Central memory CD8-positive, alpha-beta T cell (primary cell): ENCODE data around the gene UMAD1.
A peak's percentile ranks its signal among the peaks of the same experiment; 100 is the strongest.

Source experiments
- ATAC-seq: fragments of 150-1000 bp; cut with Tn5 transposase; replicated peaks from 2 replicates; pipeline ENCODE4 v1.10.0; 2022; ENCODE audit warnings: mild to moderate bottlenecking, moderate FRiP score, moderate number of reproducible peaks; ENCODE audit not compliant: poor library complexity, severe bottlenecking; ENCODE audit errors: extremely low read depth
- DNase-seq, 2 donors: peaks; one replicate each; pipeline ENCODE4 v3.0.0; 2021; ENCODE audit warnings: low spot score in 2 of 2
- H3K27ac Mint-ChIP-seq: one replicate; pipeline ENCODE4 v1.8.0; 2022; ENCODE audit warnings: low read depth, mild to moderate bottlenecking, moderate library complexity, mixed read lengths
- H3K27me3 Mint-ChIP-seq: one replicate; pipeline ENCODE4 v1.8.0; 2022; ENCODE audit warnings: mixed read lengths
- H3K36me3 Mint-ChIP-seq: one replicate; pipeline ENCODE4 v1.8.0; 2022; ENCODE audit warnings: mild to moderate bottlenecking, moderate library complexity, mixed read lengths; ENCODE audit not compliant: insufficient read depth
- H3K4me1 Mint-ChIP-seq: one replicate; pipeline ENCODE4 v1.8.0; 2022; ENCODE audit warnings: mixed read lengths
- H3K4me3 Mint-ChIP-seq: one replicate; pipeline ENCODE4 v1.8.0; 2022; ENCODE audit warnings: mild to moderate bottlenecking, moderate library complexity, mixed read lengths
- H3K9me3 Mint-ChIP-seq: one replicate; pipeline ENCODE4 v1.8.0; 2022; ENCODE audit warnings: mixed read lengths

Gene UMAD1

GRCh38 chr7:7628476-7628875 is 12.1 kb upstream of the UMAD1 start:
- Mint-ChIP-seq H3K4me1 (no peaks in the 10 kb centered on the region), H3K27me3 (no peaks in the 10 kb centered on the region), H3K36me3 (no peaks in the 10 kb centered on the region), H3K9me3 (no peaks in the 10 kb centered on the region), H3K27ac (no peak overlapping the region), H3K4me3 (no peak overlapping the region)
- DNase-seq (no peak), ATAC-seq (no peak)

GRCh38 chr7:7630626-7631329 is 9.8 kb upstream of the UMAD1 start:
- Mint-ChIP-seq H3K9me3 (no peaks in the 10 kb centered on the region), H3K4me3 (no peak overlapping the region)

GRCh38 chr7:7639421-7639820 is 1.1 kb upstream of the UMAD1 start:
- H3K9me3 Mint-ChIP-seq = no peaks in the 10 kb centered on the region
- peak overlapping the region; percentile 96 for H3K27ac Mint-ChIP-seq
- H3K4me3 Mint-ChIP-seq = peak overlapping the region; percentile 95
- peaks cover 31% of the 10 kb centered on the region for H3K36me3 Mint-ChIP-seq
- no peaks in the 10 kb centered on the region for H3K27me3 Mint-ChIP-seq
- peaks cover 34% of the 10 kb centered on the region for H3K4me1 Mint-ChIP-seq
- DNase-seq (peak in 1 of 2 donors; percentile 10), ATAC-seq (no peak)

More at GRCh38 chr7:7630626-7631329, 9.8 kb upstream of the UMAD1 start:
- Mint-ChIP-seq H3K36me3 (peaks cover under 1% of the 10 kb centered on the region), H3K27ac (no peak overlapping the region), H3K27me3 (no peaks in the 10 kb centered on the region), H3K4me1 (no peaks in the 10 kb centered on the region)
- DNase-seq (no peak), ATAC-seq (no peak)

- ATAC-seq (peak; percentile 49), DNase-seq (peak in 1 of 2 donors; percentile 56)
- H3K9me3 Mint-ChIP-seq = no peaks in the 10 kb centered on the region
- H3K27me3 Mint-ChIP-seq = no peaks in the 10 kb centered on the region
- H3K27ac Mint-ChIP-seq = peak overlapping the region; percentile 96
- peaks cover 38% of the 10 kb centered on the region for H3K4me1 Mint-ChIP-seq
- peak overlapping the region; percentile 95 for H3K4me3 Mint-ChIP-seq
- H3K36me3 Mint-ChIP-seq = peaks cover 33% of the 10 kb centered on the region
Observed at GRCh38 chr7:7639847-7640220, 718 bp upstream of the UMAD1 start.

GRCh38 chr7:7641129-7641663 is 644 bp downstream of the UMAD1 start:
- H3K27me3 Mint-ChIP-seq = no peaks in the 10 kb centered on the region
- peaks cover 33% of the 10 kb centered on the region for H3K36me3 Mint-ChIP-seq
- peak overlapping the region; percentile 96 for H3K27ac Mint-ChIP-seq
- H3K4me3 Mint-ChIP-seq = peak overlapping the region; percentile 95
- ATAC-seq (peak; percentile 11), DNase-seq (no peak)
- H3K9me3 Mint-ChIP-seq = no peaks in the 10 kb centered on the region
- peaks cover 42% of the 10 kb centered on the region for H3K4me1 Mint-ChIP-seq

GRCh38 chr7:7642081-7642480 is 1.5 kb downstream of the UMAD1 start:
- no peak for DNase-seq
- peaks cover 42% of the 10 kb centered on the region for H3K4me1 Mint-ChIP-seq
- ATAC-seq = no peak
- H3K4me3 Mint-ChIP-seq = peak overlapping the region; percentile 95
- H3K36me3 Mint-ChIP-seq = peaks cover 33% of the 10 kb centered on the region
- no peaks in the 10 kb centered on the region for H3K9me3 Mint-ChIP-seq
- H3K27me3 Mint-ChIP-seq = no peaks in the 10 kb centered on the region
- no peak overlapping the region for H3K27ac Mint-ChIP-seq

GRCh38 chr7:7647495-7648036 is 7.0 kb downstream of the UMAD1 start:
- no peaks in the 10 kb centered on the region for H3K9me3 Mint-ChIP-seq
- H3K27ac Mint-ChIP-seq = no peak overlapping the region
- H3K4me1 Mint-ChIP-seq = peaks cover 42% of the 10 kb centered on the region
- peaks cover 10% of the 10 kb centered on the region for H3K36me3 Mint-ChIP-seq
- no peak overlapping the region for H3K4me3 Mint-ChIP-seq
- H3K27me3 Mint-ChIP-seq = no peaks in the 10 kb centered on the region
- DNase-seq = no peak
- no peak for ATAC-seq

GRCh38 chr7:7650682-7651206 is 10.2 kb downstream of the UMAD1 start:
- no peak overlapping the region for H3K4me3 Mint-ChIP-seq
- no peaks in the 10 kb centered on the region for H3K27me3 Mint-ChIP-seq
- H3K36me3 Mint-ChIP-seq = peaks cover 2% of the 10 kb centered on the region
- peak overlapping the region; percentile 32 for H3K27ac Mint-ChIP-seq
- H3K4me1 Mint-ChIP-seq = peaks cover 40% of the 10 kb centered on the region
- no peak for ATAC-seq
- no peak for DNase-seq
- no peaks in the 10 kb centered on the region for H3K9me3 Mint-ChIP-seq

- H3K27ac Mint-ChIP-seq = peak overlapping the region; percentile 38
- peaks cover 38% of the 10 kb centered on the region for H3K4me1 Mint-ChIP-seq
- no peak for ATAC-seq
Observed at GRCh38 chr7:7651479-7651878, 10.9 kb downstream of the UMAD1 start.

GRCh38 chr7:7652798-7653540 is 12.4 kb downstream of the UMAD1 start:
- peaks cover 2% of the 10 kb centered on the region for H3K9me3 Mint-ChIP-seq
- DNase-seq = no peak
- no peak overlapping the region for H3K4me3 Mint-ChIP-seq
- H3K4me1 Mint-ChIP-seq = peaks cover 46% of the 10 kb centered on the region
- no peaks in the 10 kb centered on the region for H3K36me3 Mint-ChIP-seq
- ATAC-seq = no peak
- no peaks in the 10 kb centered on the region for H3K27me3 Mint-ChIP-seq
- no peak overlapping the region for H3K27ac Mint-ChIP-seq

More at GRCh38 chr7:7651479-7651878, 10.9 kb downstream of the UMAD1 start:
- no peak overlapping the region for H3K4me3 Mint-ChIP-seq
- DNase-seq = no peak
- peaks cover 1% of the 10 kb centered on the region for H3K36me3 Mint-ChIP-seq
- no peaks in the 10 kb centered on the region for H3K9me3 Mint-ChIP-seq
- no peaks in the 10 kb centered on the region for H3K27me3 Mint-ChIP-seq

- no peak overlapping the region for H3K27ac Mint-ChIP-seq
- ATAC-seq (no peak), DNase-seq (no peak)
- no peaks in the 10 kb centered on the region for H3K27me3 Mint-ChIP-seq
- no peaks in the 10 kb centered on the region for H3K36me3 Mint-ChIP-seq
- peaks cover 7% of the 10 kb centered on the region for H3K9me3 Mint-ChIP-seq
- H3K4me3 Mint-ChIP-seq = no peak overlapping the region
- H3K4me1 Mint-ChIP-seq = peaks cover 51% of the 10 kb centered on the region
Observed at GRCh38 chr7:7653593-7654187, 13.1 kb downstream of the UMAD1 start.

- Mint-ChIP-seq H3K36me3 (no peaks in the 10 kb centered on the region), H3K27ac (no peak overlapping the region), H3K9me3 (peaks cover 19% of the 10 kb centered on the region), H3K4me1 (peaks cover 63% of the 10 kb centered on the region), H3K4me3 (no peak overlapping the region), H3K27me3 (no peaks in the 10 kb centered on the region)
- DNase-seq (no peak), ATAC-seq (no peak)
Observed at GRCh38 chr7:7654964-7655715, 14.6 kb downstream of the UMAD1 start.
